HG03460 (cell line): ENCODE measurements around the gene BEND7.
"Not testable (repeated sequence)": the region's sequence is repeated elsewhere in the genome, so short reads cannot be mapped to it uniquely, and the experiment has no call there.

ENCODE experiments used
- ATAC-seq: cut with Tn5 transposase; IDR thresholded peaks from one replicate; pipeline ENCODE4 v1.9.1; 2021; ENCODE audit not compliant: unreplicated experiment

The BEND7 gene

GRCh38 chr10:13483951-13484350 is 44.9 kb downstream of the BEND7 start:
- no peak for ATAC-seq

GRCh38 chr10:13483073-13483472 is 45.7 kb downstream of the BEND7 start:
- peak; percentile 57 for ATAC-seq

GRCh38 chr10:13481690-13482089 is 47.1 kb downstream of the BEND7 start:
- no peak for ATAC-seq

GRCh38 chr10:13475124-13475523 is 53.7 kb downstream of the BEND7 start:
- no peak for ATAC-seq

GRCh38 chr10:13473986-13474385 is 54.8 kb downstream of the BEND7 start:
- ATAC-seq = no peak

- no peak for ATAC-seq
Observed at GRCh38 chr10:13472359-13472758, 56.5 kb downstream of the BEND7 start.

- no peak for ATAC-seq
Observed at GRCh38 chr10:13470270-13470669, 58.5 kb downstream of the BEND7 start.

GRCh38 chr10:13462551-13462950 is 66.3 kb downstream of the BEND7 start:
- no peak for ATAC-seq

- no peak for ATAC-seq
Observed at GRCh38 chr10:13458687-13459012, 70.2 kb downstream of the BEND7 start.

- ATAC-seq = no peak
Observed at GRCh38 chr10:13457958-13458686, 70.7 kb downstream of the BEND7 start.

GRCh38 chr10:13453896-13454295 is 74.9 kb downstream of the BEND7 start:
- ATAC-seq = no peak

GRCh38 chr10:13450069-13450468 is 78.7 kb downstream of the BEND7 start:
- ATAC-seq = no peak

- ATAC-seq = no peak
Observed at GRCh38 chr10:13449296-13449695, 79.5 kb downstream of the BEND7 start.

GRCh38 chr10:13448216-13448615 is 80.6 kb downstream of the BEND7 start:
- ATAC-seq = no peak

- ATAC-seq = no peak
Observed at GRCh38 chr10:13445656-13446400, 83.0 kb downstream of the BEND7 start.

- no peak for ATAC-seq
Observed at GRCh38 chr10:13441476-13441875, 87.3 kb downstream of the BEND7 start.

- peak; percentile 70 for ATAC-seq
Observed at GRCh38 chr10:13440185-13441061, 88.4 kb downstream of the BEND7 start.

GRCh38 chr10:13439313-13440184 is 89.3 kb downstream of the BEND7 start:
- peak; percentile 20 for ATAC-seq

GRCh38 chr10:13437026-13437555 is 91.7 kb downstream of the BEND7 start:
- no peak for ATAC-seq

GRCh38 chr10:13427943-13428342 is 100.9 kb downstream of the BEND7 start:
- ATAC-seq = not testable (repeated sequence)
